DOHH2 (cell line): ENCODE results near the gene ECE1.

Experiments used
- H3F3A ChIP-seq: fragments of 200-600 bp; sonication (generic), shearing (Covaris generic); 2 replicates; pipeline ENCODE4 v1.6.0; 2016; ENCODE audit warnings: antibody characterized with exemption, mild to moderate bottlenecking; ENCODE audit not compliant: control insufficient read depth, insufficient read depth
- H3K27ac ChIP-seq: fragments of 200-600 bp; sonication (generic); 2 replicates; pipeline ENCODE4 v1.5.1; 2014; ENCODE audit warnings: low read depth, mild to moderate bottlenecking, low read length, moderate library complexity
- H3K27me3 ChIP-seq: fragments of 200-600 bp; sonication (generic); 2 replicates; pipeline ENCODE4 v1.6.1; 2014; ENCODE audit warnings: mild to moderate bottlenecking, low read length, mixed read lengths; ENCODE audit not compliant: control insufficient read depth
- H3K36me3 ChIP-seq: fragments of 200-600 bp; sonication (generic); 2 replicates; pipeline ENCODE4 v1.6.1; 2014; ENCODE audit warnings: mild to moderate bottlenecking, low read length, moderate library complexity, mixed read lengths; ENCODE audit not compliant: control insufficient read depth
- H3K4me1 ChIP-seq: fragments of 200-600 bp; sonication (generic); 2 replicates; pipeline ENCODE4 v1.6.1; 2014; ENCODE audit warnings: mild to moderate bottlenecking, low read length, mixed read lengths; ENCODE audit not compliant: control insufficient read depth
- H3K4me2 ChIP-seq: fragments of 200-600 bp; sonication (generic); 2 replicates; pipeline ENCODE4 v1.6.0; 2014; ENCODE audit warnings: mild to moderate bottlenecking, low read length, moderate library complexity
- H3K4me3 ChIP-seq: fragments of 200-600 bp; sonication (generic); 2 replicates; pipeline ENCODE4 v1.5.1; 2014; ENCODE audit warnings: mild to moderate bottlenecking, low read length, mixed read lengths
- H3K79me2 ChIP-seq: fragments of 200-600 bp; sonication (generic); 2 replicates; pipeline ENCODE4 v1.6.1; 2014; ENCODE audit warnings: mild to moderate bottlenecking, low read length, mixed read lengths; ENCODE audit not compliant: control insufficient read depth
- H3K9me2 ChIP-seq: fragments of 200-600 bp; sonication (generic); replicated peaks from 2 replicates; pipeline ENCODE4 v1.6.1; 2014; ENCODE audit warnings: mild to moderate bottlenecking, low read length, mixed read lengths; ENCODE audit not compliant: control insufficient read depth
- H3K9me3 ChIP-seq: fragments of 200-600 bp; sonication (generic); 2 replicates; pipeline ENCODE4 v1.6.1; 2014; ENCODE audit warnings: antibody characterized with exemption, low read length, mixed read lengths; ENCODE audit not compliant: control insufficient read depth, insufficient read depth
- H4K20me1 ChIP-seq: fragments of 200-600 bp; sonication (generic); 2 replicates; pipeline ENCODE4 v1.6.0; 2014; ENCODE audit warnings: low read depth, mild to moderate bottlenecking, antibody characterized with exemption, low read length, moderate library complexity; ENCODE audit not compliant: control insufficient read depth, insufficient read depth
- CTCF ChIP-seq: fragments of 200-600 bp; sonication (generic); IDR thresholded peaks from one replicate; pipeline ENCODE4 v1.5.1; 2014; ENCODE audit warnings: antibody characterized with exemption, mild to moderate bottlenecking, low read depth, low read length; ENCODE audit not compliant: poor library complexity, severe bottlenecking
- EZH2phosphoT487 ChIP-seq: fragments of 200-600 bp; sonication (generic); IDR thresholded peaks from 2 replicates; pipeline ENCODE4 v1.6.1; 2017; ENCODE audit warnings: borderline replicate concordance, mild to moderate bottlenecking, antibody characterized with exemption, low read length, moderate library complexity, mixed read lengths

The ECE1 gene

GRCh38 chr1:21337928-21338572 is 47.8 kb upstream of the ECE1 start:
- no peak overlapping the region for H3K4me3 ChIP-seq
- no peak overlapping the region for H3K27ac ChIP-seq
- no peaks in the 10 kb centered on the region for H3K9me3 ChIP-seq
- peaks cover 6% of the 10 kb centered on the region; the same call in 1 of the 2 replicates for H3F3A ChIP-seq
- H3K36me3 ChIP-seq, result no peaks in the 10 kb centered on the region
- TF ChIP-seq CTCF (no peak), EZH2phosphoT487 (no peak)
- H4K20me1 ChIP-seq, result no peaks in the 10 kb centered on the region; the same call in 1 of the 2 replicates
- no peaks in the 10 kb centered on the region for H3K79me2 ChIP-seq
- H3K9me2 ChIP-seq, result no peaks in the 10 kb centered on the region
- peaks cover 36% of the 10 kb centered on the region for H3K27me3 ChIP-seq
- H3K4me1 ChIP-seq, result peaks cover 51% of the 10 kb centered on the region
- H3K4me2 ChIP-seq, result no peak overlapping the region

- H3K4me2 ChIP-seq, result peak overlapping the region; percentile 72; the same call in 1 of the 2 replicates
- H3K79me2 ChIP-seq, result no peaks in the 10 kb centered on the region
- peaks cover 30% of the 10 kb centered on the region for H3K27me3 ChIP-seq
- H3K27ac ChIP-seq, result no peak overlapping the region
- TF ChIP-seq EZH2phosphoT487, result no peak
- no peak for TF ChIP-seq CTCF
- peaks cover 50% of the 10 kb centered on the region for H3K4me1 ChIP-seq
- H3K9me3 ChIP-seq, result no peaks in the 10 kb centered on the region
- H4K20me1 ChIP-seq, result no peaks in the 10 kb centered on the region; the same call in 1 of the 2 replicates
- peaks cover 6% of the 10 kb centered on the region; the same call in 1 of the 2 replicates for H3F3A ChIP-seq
- H3K4me3 ChIP-seq, result no peak overlapping the region
- no peaks in the 10 kb centered on the region for H3K9me2 ChIP-seq
- H3K36me3 ChIP-seq, result no peaks in the 10 kb centered on the region
These were observed 47.2 kb upstream of the ECE1 start for GRCh38 chr1:21337454-21337927.

DNA sequence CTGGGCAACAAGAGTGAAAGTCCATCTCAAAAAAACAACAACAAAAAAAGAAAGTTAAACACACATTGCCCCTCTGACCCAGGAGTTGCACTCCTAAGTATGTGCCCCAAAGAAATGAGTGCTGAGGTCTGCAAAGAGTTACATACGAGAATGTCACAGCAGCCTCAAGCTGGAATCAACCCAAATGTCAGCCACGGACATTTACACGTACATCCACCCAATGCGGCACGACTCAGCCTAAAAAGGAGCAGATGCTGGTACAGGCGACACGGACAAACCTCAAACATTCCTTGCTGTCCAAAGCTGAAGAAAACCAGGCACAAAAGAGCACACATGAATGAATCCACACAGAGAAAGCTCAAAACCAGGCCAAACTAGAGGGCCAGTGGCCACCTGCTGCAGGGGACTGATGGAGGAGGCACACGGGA is 46.8 kb upstream of the ECE1 start:
- peaks cover 6% of the 10 kb centered on the region; the same call in 1 of the 2 replicates for H3F3A ChIP-seq
- peak overlapping the region; percentile 72 for H3K4me2 ChIP-seq
- H3K9me2 ChIP-seq, result no peaks in the 10 kb centered on the region
- H3K79me2 ChIP-seq, result no peaks in the 10 kb centered on the region
- TF ChIP-seq CTCF, result no peak
- no peak for TF ChIP-seq EZH2phosphoT487
- peaks cover 50% of the 10 kb centered on the region for H3K4me1 ChIP-seq
- H3K27me3 ChIP-seq, result peaks cover 27% of the 10 kb centered on the region
- no peaks in the 10 kb centered on the region for H3K9me3 ChIP-seq
- no peaks in the 10 kb centered on the region for H3K36me3 ChIP-seq
- no peak overlapping the region for H3K4me3 ChIP-seq
- H4K20me1 ChIP-seq, result no peaks in the 10 kb centered on the region
- no peak overlapping the region for H3K27ac ChIP-seq
